KG1 (cell line): Measurements from ENCODE around the gene SNAPIN.
A peak's percentile ranks its signal among the peaks of the same experiment; 100 is the strongest.
"Not testable (repeated sequence)": the region's sequence is repeated elsewhere in the genome, so short reads cannot be mapped to it uniquely, and the experiment has no call there.

Experiments used
- DNase-seq: peaks from one replicate; lab custom pipeline; 2025; lab: John Stamatoyannopoulos, UW

Gene SNAPIN

DNA sequence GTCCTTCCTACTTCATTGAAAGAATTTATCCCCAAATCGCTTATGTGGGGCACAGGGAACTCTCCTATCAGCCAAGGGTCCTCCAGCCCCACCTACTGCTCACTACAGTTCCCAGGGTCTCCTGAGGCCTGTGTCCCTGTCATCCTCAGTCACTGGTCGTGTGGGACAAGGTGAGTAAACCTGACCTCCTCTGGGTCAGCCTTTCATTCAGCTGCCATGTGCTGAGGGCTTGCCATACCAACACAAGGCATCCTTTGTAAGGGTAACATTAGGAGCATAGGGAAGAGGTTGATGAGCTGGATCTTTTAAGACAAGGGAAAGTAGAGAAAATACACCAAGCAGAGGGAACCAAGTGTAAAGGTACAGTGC lies 11.2 kb upstream of the SNAPIN start:
- DNase-seq = no peak

DNA sequence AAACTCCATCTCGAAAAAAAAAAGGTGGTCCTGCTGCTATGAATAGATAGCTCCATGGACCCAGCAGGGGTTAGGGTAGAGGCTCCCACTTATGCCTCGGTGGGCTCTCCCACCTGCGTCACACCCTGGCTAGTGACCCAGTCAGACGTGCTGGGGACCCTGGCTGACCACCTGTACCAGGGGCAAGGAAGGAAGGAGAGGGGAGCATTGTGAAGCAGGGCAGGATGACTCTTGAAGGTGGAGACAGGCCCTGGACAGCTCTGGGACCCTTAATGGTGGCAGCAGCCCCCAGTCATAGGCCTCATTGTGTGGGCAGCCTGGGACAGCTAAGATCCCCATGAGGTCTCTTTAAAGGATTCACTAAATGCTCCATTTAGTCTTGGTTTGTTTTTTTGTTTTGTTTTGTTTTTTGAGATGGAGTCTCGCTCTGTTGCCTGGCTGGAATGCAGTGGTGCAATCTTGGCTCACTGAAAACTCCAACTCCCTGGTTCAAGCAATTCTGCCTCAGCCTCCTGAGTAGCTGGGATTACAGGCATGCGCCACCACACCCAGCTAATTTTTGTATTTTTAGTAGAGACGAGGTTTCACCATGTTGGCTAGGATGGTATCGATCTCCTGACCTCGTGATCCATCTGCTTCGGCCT lies 10.4 kb upstream of the SNAPIN start:
- no peak for DNase-seq

DNA sequence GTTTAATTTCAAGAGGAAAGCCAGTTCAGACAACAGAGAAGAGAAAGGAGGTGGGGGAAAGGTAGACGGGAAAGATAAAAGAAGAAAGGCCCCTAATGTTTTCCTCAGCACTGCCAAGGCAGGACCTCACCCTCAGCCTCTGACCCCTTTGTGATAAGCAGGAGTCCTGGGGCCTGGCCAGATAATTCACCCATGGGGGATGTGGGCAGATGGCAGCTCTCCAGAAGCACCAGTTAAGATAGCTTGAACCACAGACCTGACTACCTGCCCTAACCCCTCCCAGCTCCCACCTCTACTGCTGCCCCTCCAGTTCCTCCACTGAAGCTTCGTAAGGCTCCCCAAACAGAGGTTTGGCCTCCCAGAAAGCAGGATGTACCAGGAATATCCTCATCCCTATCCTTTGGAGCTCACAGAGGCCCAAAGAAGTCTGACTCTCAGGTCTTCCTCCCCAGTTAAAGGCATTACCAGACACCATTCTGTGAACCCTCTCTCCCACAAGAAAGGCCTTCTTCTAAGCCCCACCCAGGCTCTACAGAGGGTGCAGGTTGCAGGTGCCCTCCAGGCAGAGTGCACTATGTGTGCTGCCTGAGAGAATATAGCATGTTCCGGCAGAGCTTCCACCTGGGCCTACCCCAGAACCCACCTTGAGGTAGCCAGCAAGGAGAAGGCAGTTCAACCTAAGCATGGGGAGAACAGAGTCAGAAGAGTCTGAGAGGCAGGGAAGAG lies 9.2 kb upstream of the SNAPIN start:
- DNase-seq = no peak

DNA sequence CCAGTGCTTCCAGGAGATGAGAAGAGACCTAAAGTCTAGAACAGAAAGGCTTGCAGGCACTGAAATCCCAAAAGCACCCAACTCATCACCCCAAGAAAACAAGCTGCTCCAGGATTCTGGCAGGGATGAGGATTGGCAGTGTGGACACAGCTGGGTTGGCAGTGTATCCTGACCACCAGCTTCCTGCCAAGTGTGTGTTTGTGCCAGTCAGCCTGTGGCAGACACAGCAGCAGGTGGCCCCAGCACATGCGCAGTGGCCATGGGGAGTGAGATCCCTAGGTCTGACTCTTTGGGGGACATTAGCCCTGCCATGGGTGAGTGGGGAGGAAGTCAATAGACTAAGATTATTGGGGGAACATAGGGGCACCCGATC lies 8.7 kb upstream of the SNAPIN start:
- DNase-seq = no peak

DNA sequence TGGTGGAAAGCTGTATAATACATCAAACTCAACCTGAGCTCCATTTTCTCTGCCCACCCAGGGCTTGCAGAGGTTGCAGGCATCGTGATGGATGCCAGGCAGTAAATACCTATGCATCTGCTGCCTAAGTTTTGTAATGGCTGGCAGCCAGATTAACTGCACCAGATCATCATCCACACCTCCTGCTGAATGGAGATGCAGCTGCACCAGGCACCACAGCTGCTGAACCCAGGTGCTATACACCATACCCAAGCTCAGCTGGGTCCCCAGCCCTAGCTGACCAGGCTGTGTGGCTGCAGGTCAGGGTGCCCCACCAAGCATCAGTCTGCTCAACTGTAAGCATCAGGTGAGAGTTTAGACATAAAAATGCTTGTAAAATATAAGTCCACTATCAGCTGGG lies 6.7 kb upstream of the SNAPIN start:
- no peak for DNase-seq

DNA sequence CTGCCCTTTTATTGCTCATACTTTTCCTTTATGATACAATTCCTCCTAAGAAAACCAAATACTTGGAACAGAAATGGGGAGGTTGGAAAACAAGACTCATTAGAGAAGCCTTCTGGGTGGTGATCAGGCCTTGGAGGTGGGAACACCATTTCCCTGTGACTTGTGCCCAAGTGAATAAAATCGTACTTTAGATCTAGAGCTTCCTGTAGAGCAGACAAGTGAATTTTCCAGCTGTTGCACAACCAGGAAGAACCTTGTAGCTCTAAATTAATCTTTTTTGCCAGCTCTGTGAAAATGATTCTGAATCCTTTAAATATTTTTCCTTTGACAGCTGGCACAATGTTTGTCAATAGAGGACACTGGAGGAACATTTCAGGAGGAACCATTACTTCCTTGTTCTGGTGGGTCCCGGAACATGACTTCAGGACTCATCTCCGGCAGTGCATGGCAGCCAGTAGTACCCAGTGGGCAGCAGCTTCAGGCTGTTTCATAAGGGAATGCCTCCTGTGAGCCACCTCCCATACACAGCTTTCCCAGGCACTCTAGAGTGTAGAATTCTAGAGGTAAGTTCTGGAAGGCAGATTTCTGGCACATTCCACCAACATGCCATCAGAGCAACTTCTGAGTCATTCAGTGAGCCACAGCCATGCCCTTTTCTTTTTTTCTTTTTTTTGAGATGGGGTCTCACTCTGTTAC lies 5.5 kb upstream of the SNAPIN start:
- no peak for DNase-seq

DNA sequence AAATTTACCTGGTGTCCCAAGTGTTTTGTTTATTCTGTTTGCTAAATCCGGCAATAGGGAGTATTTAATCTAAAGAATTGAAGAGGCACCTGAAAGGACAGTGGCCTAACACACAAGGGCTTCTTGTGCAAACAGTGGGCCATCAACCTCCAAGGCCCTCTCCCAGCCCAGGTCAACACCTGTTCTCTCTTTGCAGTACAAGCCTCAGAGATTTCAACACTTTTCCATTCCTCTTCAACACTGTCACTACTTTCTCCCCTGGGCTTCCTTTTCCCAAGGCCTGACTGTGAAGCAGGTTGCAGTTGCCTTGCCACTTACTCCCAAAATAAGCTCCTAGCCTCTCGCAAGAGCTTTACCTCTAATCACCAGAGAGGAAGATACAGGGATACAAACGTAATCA lies 3.2 kb upstream of the SNAPIN start:
- no peak for DNase-seq

DNA sequence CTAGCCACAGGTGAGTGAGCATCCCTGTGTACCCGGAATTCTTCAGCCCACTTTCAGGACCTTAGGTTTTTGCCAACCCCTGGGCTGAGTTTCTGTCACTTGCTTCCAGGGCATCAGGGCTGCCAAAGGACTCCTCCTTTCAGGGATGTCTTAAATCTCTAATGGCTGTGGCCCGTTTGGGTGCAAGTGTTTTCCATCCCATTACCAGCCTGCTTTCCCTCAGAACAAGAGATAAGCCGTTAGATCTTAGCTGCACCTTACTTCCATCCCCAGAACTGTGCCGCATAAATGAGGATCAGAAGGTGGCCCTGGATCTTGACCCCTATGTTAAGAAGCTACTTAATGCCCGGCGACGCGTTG lies 652 bp downstream of the SNAPIN start:
- no peak for DNase-seq

DNA sequence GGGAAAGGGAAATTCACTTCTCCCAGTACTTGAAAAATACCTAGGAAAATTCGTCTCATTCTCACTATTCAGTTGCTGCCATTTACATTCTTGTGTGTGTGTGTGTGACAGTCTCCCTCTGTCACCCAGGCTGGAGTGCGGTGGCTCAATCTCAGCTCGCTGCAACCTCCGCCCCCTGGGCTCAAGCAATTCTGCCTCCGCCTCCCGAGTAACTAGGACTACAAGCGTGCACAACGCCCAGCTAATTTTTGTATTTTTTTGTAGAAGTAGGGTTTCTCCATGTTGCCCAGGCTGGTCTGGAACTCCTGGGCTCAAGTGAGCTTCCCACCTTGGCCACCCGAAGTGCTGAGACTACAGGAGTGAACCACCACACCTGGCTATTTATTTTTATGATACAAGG lies 1.2 kb downstream of the SNAPIN start:
- DNase-seq = no peak

DNA sequence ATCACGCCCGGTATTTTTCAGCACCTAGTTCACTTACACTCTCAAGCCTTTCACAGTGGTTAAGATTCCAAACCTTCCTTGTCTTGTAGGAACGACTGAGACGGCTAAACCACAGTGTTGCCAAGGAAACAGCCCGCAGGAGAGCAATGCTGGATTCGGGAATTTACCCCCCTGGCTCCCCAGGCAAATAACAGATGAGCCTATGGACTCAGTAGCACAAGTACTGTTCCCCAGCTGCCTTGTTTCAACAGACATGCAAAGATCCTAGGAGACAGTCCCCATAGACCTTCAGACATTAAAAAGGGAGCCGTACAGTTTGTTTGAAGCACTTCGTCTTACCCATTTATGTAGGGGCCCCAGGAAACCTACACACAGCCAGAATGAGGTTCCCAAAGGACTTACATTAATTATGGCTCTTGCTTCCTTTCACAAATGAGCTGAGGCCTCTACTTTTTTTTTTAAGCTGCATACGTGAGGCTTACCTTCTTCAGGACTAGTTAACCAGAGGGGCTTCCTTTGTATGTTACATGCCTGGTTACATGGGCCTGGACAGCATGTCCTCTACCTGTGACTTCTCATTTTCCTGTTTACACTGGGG lies 2.7 kb downstream of the SNAPIN start:
- no peak for DNase-seq

DNA sequence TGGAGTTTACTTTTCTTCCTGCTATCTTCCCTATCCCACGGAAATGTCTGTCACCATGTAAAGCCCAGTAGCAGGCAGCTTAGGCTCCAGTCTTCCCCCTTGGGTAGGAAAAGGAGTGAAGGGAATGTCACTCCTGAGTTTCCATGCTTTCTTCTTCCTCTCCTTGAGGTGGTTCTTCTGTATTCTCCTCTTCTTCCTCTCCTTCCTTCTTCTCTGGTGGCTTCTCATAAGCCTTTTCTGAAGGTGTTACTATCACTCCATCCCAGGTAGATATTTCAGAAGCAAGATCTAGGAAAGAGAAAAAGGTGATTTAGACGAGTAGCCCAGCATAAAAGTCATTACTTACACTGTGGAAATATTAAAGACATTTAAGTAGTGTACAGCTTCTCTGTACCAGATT lies 3.8 kb downstream of the SNAPIN start:
- DNase-seq = no peak

DNA sequence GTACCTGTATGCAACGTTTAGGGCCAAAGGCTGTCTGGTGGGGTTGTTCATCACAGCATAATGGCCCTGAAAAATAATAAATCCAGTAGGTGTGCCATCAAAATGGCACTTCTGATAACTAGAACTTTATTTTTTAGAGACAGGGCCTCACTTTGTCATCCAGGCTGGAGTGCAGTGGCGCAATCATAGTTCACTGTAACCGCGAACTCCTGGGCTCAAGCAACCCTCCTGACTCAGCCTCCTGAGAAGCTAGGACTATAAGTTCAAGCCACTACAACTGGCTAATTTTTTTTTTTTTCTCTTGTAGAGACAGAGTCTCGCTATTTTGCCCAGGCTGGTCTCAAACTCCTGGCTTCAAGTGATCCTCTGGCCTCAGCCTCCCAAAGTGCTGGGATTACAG lies 4.7 kb downstream of the SNAPIN start:
- DNase-seq = no peak

DNA sequence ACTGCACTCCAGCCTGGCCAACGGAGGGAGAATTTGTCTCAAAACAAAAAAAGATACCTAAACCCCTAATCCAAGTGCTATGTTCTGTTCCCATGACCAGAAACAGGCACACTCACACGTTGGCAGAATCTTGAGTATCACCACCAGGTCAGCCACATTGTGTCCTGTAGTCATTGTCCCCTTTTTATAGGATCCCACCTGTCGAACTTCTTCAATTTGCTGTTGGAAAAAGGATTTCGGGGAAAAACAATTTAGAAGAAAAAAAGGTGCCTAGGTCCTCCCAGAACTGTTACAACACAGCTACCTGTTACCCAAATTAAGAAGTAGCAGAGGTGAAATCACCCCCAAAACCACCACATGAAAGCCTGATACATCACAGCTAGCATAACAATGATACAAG lies 8.9 kb downstream of the SNAPIN start:
- no peak for DNase-seq

DNA sequence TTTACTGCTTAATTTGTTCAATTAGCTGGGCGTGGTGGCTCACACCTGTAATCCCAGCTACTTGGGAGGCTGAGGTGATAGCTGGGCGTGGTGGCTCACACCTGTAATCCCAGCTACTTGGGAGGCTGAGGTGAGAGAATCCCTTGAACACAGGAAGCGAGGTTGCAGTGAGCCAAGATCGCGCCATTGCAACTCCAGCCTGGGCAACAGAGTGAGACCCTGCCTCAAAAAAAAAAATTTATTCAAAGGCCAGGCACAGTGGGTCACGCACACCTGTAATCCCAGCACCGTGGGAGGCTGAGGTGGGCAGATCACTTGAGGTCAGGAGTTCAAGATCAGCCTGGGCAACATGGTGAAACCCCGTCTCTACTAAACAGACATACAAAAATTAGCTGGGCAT lies 10.2 kb downstream of the SNAPIN start:
- not testable (repeated sequence) for DNase-seq

DNA sequence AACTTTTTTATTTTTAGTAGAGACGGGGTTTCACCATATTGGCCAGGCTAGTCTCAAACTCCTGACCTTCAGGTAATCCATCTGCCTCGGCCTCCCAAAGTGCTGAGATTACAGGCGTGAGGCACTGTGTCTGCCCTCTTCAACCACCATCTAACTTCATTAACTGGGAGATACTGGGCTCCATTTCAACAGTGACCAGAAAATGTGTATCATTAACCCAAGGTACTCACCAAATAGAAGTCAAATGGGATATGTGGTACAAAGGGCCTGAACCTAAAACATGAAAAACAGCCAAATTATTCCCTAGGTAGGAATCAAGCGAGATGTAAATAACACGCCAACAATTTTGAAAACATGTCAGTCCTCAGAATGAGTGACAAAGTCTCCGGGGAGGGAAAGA lies 11.1 kb downstream of the SNAPIN start:
- DNase-seq = no peak

DNA sequence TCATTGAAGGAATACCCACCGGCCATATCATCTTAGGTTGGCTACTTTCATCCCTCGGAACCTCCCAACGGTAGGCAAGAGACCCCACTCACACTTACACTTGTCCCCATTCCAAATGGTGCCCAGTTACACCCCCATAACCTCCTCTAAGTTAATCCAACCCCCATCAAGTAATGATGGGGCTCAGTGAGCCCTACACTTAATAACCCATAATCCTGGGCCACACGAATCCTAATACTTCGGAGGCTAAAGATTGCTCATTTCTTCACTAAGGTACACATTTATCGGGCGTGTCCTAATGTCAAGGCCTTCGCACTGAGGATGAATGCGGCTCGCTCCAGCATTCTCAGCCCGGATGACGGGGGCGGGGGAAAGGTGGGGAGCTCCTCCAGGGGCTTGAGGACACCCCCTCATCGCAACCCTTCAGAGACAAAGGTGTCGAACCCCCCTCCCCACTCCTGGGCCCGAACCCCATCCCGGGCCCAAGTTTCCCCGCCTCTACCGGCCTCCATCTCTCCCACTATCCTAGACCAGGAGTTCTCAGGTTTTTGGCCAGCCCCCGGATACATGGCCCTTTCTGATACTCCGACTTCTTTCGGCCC lies 11.9 kb downstream of the SNAPIN start:
- no peak for DNase-seq

DNA sequence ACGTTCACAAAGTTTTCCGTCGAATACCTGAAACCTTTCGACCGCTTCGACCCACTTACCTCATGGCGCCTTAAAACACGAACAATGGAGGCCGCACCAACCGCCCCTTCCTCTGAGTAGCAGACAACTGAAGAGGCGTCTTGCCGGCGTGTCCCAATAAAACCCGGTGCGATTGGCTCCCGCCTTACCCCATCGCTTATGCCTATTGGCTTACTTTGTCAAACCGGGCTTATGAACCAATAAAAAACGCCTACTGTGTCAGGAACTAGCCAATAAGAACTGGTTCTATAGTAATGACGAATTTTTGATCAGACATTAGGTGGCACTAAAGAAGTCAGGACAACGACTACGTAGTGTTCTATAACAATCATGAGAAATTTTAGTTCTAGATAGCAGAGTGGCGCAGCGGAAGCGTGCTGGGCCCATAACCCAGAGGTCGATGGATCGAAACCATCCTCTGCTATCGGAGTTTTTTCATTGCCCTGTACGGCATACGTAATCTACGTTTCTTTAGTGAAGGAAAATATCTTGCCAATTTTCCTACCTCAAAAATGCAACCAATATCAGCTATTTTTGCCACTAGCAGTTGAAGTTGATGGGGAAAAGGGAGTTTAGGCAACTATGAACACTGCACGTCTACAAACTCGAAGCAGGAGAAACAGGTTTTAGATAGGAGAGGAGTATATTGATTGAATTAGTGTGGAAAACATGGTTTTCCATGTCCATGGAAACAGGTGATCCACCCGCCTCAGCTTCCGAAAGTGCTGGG lies 12.5 kb downstream of the SNAPIN start, which contains the start of gene ILF2:
Gene ILF2, minus strand, starts transcription at position 135 of the 769 bp plus-strand sequence. Its CDS starts 71 bp downstream, at position 64.
- peak; percentile 97 for DNase-seq

DNA sequence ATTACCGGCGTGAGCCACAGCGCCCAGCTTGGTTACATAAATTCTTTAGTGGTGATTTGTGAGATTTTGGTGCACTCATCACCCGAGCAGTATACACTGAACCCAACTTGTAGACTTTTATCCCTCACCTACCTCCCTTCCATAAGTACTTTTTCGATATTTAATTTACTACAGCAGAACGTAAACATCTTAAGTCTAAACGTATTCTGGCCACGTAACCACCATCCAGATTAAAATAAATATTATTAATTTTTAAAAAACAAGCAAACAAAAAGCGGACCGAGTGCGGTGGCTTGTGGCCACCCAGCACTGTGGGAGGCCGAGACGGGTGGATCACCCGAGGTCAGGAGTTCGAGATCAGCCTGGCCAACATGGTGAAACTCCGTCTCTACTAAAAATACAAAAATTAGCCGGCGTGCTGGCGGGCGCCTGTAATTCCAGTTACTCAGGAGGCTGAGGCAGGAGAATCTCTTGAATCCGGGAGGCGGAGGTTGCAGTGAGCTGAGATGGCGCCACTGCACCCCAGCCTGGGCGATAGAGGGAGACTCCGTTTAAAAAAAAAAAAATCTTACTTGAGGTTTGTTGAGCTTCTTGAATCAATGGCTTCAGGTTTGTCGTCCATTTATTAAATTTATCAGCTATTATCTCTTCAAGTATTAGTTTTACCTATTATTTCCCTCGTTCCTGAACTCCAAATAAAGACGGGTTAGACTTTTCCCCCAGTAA lies 13.3 kb downstream of the SNAPIN start:
- not testable (repeated sequence) for DNase-seq

DNA sequence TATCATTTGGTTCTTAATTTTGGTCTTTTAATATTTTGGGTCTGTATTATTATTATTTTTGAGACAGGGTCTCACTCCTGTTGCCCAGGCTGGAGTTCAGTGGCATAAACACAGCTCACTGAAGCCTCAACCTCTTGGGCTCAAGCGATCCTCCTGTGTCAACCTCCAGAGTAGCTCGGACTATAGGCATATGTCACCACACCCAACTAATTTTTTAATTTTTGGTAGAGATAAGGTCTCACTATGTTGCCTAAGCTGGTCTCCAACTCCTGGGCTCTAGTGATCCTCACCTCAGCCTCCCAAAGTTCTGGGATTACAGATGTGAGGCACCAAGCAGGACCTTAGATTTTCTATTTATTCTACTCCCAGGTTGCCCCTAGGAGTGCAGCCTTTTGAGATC lies 15.0 kb downstream of the SNAPIN start:
- DNase-seq = no peak

DNA sequence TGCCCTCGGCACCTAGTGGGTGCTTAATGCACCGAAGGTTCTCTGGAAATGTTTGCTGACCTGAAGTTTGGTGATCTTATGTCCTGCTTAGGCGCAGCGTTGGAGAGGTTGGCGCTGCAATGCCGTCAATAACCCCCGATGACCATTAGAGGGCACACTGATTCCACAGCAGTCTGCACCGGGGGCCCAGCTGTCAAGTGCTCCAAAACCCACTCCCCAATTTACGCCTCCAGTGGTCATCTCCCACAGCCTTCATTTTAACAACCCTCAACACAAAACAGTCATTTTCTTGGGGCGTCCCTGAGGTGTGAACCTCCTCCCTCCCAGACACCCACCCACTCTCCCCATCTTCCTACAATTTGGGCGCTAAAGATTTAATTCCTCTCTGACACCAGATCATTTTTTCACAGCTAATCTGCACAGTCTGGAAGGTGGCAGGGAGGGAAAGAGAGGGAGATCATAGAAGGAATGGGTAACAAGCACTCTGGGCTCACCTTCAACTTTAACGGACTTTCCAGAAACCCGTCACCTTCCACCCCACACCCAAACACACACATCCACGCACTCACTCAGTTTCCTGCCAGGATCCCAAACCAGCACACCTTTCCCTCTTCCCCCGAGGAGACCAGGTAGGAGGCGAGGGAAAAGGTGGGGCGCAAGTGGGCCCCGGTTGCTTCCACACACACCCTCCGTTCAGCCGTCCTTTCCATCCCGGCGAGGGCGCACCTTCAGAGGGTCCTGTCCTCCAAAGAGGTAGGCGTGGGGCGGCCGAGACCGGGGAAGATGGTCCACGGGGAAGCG lies 19.4 kb downstream of the SNAPIN start:
- peak; percentile 12 for DNase-seq
